ENCODE measurements around the gene METRN.

METRN gene

DNA sequence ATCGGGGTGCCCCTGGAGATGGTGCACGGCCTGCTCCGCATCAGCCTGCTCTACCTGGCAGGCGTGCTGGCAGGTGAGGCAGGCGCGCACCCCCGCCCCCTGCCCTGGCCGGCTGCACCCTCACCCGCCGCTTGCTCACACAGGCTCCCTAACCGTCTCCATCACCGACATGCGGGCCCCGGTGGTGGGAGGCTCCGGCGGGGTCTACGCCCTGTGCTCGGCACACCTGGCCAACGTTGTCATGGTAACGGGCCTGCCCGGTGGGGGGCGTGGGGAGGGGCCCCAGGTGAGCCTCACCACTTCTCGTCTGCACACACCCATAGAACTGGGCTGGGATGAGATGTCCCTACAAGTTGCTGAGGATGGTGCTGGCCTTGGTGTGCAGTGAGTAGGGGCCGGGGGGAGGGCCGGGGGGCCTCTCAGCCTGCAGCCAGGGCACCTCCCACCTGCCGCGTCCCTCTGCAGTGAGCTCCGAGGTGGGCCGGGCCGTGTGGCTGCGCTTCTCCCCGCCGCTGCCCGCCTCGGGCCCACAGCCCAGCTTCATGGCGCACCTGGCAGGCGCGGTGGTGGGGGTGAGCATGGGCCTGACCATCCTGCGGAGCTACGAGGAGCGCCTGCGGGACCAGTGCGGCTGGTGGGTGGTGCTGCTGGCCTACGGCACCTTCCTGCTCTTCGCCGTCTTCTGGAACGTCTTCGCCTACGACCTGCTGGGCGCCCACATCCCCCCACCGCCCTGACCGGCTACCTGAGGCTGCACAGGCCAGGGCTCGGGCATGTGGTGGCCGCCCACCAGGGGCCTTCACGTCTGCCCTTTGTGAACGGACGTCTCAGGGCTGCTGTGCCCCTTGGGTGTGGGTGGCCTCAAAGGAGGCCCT, 37.4 kb upstream of the METRN start:
- H3K27ac ChIP-seq (ENCODE audit: extremely low read depth, low read depth, low read length): no peak overlapping the region
- CTCF ChIA-PET: interaction anchor here (1.1 to 1.7 kb wide), 2 partner anchors 9 to 11 kb away, joined by 4 to 6 read pairs; partner anchors contain the start of gene RHOT2
- TF ChIP-seq ZNF155 (tag by site-specific recombination; IDR thresholded peaks at IDR 0.05): no peak
- TF ChIP-seq, protein P1, sequence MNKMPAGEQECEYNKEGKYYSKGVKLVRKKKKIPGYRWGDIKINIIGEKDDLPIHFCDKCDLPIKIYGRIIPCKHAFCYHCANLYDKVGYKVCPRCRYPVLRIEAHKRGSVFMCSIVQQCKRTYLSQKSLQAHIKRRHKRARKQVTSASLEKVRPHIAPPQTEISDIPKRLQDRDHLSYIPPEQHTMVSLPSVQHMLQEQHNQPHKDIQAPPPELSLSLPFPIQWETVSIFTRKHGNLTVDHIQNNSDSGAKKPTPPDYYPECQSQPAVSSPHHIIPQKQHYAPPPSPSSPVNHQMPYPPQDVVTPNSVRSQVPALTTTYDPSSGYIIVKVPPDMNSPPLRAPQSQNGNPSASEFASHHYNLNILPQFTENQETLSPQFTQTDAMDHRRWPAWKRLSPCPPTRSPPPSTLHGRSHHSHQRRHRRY (tag by site-specific recombination; IDR thresholded peaks at IDR 0.05): no peak
- TF ChIP-seq, protein P2, sequence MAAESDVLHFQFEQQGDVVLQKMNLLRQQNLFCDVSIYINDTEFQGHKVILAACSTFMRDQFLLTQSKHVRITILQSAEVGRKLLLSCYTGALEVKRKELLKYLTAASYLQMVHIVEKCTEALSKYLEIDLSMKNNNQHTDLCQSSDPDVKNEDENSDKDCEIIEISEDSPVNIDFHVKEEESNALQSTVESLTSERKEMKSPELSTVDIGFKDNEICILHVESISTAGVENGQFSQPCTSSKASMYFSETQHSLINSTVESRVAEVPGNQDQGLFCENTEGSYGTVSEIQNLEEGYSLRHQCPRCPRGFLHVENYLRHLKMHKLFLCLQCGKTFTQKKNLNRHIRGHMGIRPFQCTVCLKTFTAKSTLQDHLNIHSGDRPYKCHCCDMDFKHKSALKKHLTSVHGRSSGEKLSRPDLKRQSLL (tag by site-specific recombination; IDR thresholded peaks at IDR 0.05): peak; percentile 79; the same call in 1 of the 2 replicates
- TF ChIP-seq ZFHX2 (tag by site-specific recombination; conservative IDR thresholded peaks at IDR 0.05): 0 out of 2 replicates have a peak, but pooled peaks have one; percentile 20
- TF ChIP-seq ZNF791 (tag by site-specific recombination; IDR thresholded peaks at IDR 0.05): no peak
- TF ChIP-seq KLF17 (tag by site-specific recombination; IDR thresholded peaks at IDR 0.05): no peak
- TF ChIP-seq, protein P3, sequence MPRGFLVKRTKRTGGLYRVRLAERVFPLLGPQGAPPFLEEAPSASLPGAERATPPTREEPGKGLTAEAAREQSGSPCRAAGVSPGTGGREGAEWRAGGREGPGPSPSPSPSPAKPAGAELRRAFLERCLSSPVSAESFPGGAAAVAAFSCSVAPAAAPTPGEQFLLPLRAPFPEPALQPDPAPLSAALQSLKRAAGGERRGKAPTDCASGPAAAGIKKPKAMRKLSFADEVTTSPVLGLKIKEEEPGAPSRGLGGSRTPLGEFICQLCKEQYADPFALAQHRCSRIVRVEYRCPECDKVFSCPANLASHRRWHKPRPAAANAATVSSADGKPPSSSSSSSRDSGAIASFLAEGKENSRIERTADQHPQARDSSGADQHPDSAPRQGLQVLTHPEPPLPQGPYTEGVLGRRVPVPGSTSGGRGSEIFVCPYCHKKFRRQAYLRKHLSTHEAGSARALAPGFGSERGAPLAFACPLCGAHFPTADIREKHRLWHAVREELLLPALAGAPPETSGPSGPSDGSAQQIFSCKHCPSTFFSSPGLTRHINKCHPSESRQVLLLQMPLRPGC (tag by site-specific recombination; IDR thresholded peaks at IDR 0.05): no peak
- TF ChIP-seq ZNF23 (tag by site-specific recombination; IDR thresholded peaks at IDR 0.05; ENCODE audit: borderline replicate concordance): no peak
- TF ChIP-seq ZEB2 (tag by site-specific recombination; IDR thresholded peaks at IDR 0.05): peak; percentile 37; the same call in 1 of the 2 replicates
- no peak for TF ChIP-seq ZNF555 (tag by site-specific recombination; conservative IDR thresholded peaks at IDR 0.05)
- TF ChIP-seq KLF7 (tag by site-specific recombination; IDR thresholded peaks at IDR 0.05; ENCODE audit: borderline replicate concordance): no peak
- TF ChIP-seq, protein P4, sequence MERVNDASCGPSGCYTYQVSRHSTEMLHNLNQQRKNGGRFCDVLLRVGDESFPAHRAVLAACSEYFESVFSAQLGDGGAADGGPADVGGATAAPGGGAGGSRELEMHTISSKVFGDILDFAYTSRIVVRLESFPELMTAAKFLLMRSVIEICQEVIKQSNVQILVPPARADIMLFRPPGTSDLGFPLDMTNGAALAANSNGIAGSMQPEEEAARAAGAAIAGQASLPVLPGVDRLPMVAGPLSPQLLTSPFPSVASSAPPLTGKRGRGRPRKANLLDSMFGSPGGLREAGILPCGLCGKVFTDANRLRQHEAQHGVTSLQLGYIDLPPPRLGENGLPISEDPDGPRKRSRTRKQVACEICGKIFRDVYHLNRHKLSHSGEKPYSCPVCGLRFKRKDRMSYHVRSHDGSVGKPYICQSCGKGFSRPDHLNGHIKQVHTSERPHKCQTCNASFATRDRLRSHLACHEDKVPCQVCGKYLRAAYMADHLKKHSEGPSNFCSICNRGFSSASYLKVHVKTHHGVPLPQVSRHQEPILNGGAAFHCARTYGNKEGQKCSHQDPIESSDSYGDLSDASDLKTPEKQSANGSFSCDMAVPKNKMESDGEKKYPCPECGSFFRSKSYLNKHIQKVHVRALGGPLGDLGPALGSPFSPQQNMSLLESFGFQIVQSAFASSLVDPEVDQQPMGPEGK (tag by site-specific recombination; IDR thresholded peaks at IDR 0.05): peak; percentile 29; the same call in 1 of the 2 replicates
- TF ChIP-seq ZNF157 (tag by site-specific recombination; IDR thresholded peaks at IDR 0.05): no peak
- peak; percentile 63; the same call in 1 of the 2 replicates for TF ChIP-seq KLF8 (tag by site-specific recombination; IDR thresholded peaks at IDR 0.05)
- TF ChIP-seq ZNF140 (tag by site-specific recombination; IDR thresholded peaks at IDR 0.05): no peak
- no peak for TF ChIP-seq ZNF610 (tag by site-specific recombination; IDR thresholded peaks at IDR 0.05; ENCODE audit: borderline replicate concordance)
- 0 out of 2 replicates have a peak, but pooled peaks have one; percentile 30 for TF ChIP-seq GLIS2 (tag by site-specific recombination; IDR thresholded peaks at IDR 0.05)
- no peak for TF ChIP-seq ZNF48 (tag by site-specific recombination; IDR thresholded peaks at IDR 0.05)
- no peak for TF ChIP-seq ZNF785 (tag by site-specific recombination; IDR thresholded peaks at IDR 0.05)
- no peak; the same call in 1 of the 2 replicates for TF ChIP-seq ZNF335 (tag by site-specific recombination; conservative IDR thresholded peaks at IDR 0.05)
- no peak for TF ChIP-seq FEZF1 (tag by site-specific recombination; IDR thresholded peaks at IDR 0.05)
- H3K4me3 ChIP-seq (ENCODE audit: low read depth, low read length): no peak overlapping the region
- peaks cover 14% of the 10 kb centered on the region; the same call in 1 of the 2 replicates for H3K4me1 ChIP-seq (ENCODE audit: control insufficient read depth, insufficient read depth, low read length)
- POLR2A ChIA-PET: interaction anchor here (1.6 to 2.6 kb wide), 3 partner anchors 10 to 13 kb away, joined by 4 to 10 read pairs (median 10); partner anchors contain the start of genes RHOT2 and WDR24
- H3K9me3 ChIP-seq (ENCODE audit: control insufficient read depth, insufficient read depth, low read depth, low read length): no peaks in the 10 kb centered on the region
- H3K36me3 ChIP-seq (ENCODE audit: control insufficient read depth in 2 of 2, insufficient read depth in 1 of 2, low read length in 2 of 2): peaks cover 3 to 44% of the 10 kb centered on the region in 2 experiments; a peak in 1 of 3 replicates

Data from HEK293 (cell line).